Measurements from ENCODE around the gene CCDC50.
A peak's percentile ranks its signal among the peaks of the same experiment; 100 is the strongest.

The CCDC50 gene, protein sequence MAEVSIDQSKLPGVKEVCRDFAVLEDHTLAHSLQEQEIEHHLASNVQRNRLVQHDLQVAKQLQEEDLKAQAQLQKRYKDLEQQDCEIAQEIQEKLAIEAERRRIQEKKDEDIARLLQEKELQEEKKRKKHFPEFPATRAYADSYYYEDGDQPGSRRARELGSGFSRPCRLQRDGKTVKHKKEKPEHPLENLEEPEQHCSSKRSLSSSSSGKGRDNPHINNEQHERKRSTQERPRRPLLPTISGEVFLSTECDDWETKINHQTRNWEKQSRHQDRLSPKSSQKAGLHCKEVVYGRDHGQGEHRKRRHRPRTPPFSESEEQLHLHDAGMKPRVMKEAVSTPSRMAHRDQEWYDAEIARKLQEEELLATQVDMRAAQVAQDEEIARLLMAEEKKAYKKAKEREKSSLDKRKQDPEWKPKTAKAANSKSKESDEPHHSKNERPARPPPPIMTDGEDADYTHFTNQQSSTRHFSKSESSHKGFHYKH

DNA sequence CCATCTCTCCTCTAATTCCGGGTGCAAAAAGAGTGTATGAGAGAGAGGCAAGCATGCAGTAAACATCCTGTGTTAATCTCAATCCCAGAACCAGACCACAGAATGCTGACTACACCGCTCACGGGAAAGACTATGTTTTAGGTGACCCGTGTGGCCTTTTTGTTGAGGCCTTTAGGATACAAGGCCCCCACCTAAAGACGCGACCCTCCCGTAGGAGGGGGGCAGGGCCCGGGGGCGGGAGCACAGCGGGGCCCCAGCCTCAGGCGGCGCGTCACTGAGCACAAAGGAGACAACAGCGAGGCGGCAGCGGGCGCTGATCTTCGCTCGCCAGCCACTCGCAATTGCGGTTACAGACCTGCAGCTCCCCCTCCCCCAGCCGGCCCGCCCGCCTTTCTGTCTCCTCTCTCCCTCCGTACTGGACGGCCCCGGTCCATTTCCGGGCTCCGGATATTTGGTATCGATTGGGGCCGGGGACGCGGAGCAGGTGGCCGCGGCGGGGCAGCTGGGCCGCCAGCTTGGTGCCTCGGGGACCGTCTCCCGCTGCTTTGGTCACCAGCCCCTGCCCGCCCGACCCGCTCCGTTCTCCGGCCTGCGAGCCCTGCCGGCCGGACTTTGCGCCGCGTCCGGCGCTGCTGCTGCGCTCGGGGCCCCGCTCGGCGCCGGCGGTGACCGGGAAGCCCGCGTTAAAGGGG, at the start of gene CCDC50:
TSS of gene CCDC50 (plus strand) at position 433 of the 692 bp plus-strand sequence. CDS start 281 bp downstream, outside the sequence.
- peak in 57 of 58 donors; percentile 19 to 84 (median 70) for DNase-seq

DNA sequence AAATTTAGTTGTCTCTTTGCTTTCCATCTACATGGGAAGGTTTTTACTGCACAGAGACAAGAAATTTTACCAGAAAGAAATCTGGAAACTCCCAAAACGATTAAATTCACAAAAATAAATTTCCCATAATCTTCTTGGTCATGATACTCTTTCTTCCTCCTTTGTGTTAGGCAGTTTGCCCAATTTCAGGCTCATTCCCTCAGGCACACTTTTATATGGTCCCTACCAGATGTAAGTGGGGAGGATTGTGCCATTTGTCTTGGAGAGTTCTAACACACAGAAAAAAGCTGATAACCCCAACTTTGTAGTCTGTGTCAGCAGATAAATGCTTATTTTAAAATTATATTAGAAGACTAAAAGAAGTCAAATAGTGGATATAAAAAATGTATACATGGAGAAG, 49.1 kb upstream of the CCDC50 start:
- no peak for DNase-seq

DNA sequence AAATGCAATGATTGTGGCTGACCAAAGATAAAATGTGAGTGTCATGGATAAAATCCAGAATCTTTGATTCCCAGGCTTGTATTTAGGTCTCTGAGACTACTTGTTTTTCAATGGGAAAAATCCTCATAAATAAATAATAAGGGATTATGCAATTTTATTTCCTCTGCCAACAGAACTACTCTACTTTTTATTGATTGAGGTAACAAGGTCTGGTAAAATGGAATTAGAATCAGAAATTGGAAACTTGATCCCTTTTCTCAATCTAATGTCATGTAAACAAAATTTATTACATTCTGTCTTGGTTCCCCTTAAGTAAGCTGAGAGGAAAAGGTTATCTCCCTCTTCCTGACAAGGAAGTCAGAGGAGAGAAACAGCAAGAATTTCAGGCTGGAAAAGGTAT, 48.3 kb upstream of the CCDC50 start:
- DNase-seq, result no peak

DNA sequence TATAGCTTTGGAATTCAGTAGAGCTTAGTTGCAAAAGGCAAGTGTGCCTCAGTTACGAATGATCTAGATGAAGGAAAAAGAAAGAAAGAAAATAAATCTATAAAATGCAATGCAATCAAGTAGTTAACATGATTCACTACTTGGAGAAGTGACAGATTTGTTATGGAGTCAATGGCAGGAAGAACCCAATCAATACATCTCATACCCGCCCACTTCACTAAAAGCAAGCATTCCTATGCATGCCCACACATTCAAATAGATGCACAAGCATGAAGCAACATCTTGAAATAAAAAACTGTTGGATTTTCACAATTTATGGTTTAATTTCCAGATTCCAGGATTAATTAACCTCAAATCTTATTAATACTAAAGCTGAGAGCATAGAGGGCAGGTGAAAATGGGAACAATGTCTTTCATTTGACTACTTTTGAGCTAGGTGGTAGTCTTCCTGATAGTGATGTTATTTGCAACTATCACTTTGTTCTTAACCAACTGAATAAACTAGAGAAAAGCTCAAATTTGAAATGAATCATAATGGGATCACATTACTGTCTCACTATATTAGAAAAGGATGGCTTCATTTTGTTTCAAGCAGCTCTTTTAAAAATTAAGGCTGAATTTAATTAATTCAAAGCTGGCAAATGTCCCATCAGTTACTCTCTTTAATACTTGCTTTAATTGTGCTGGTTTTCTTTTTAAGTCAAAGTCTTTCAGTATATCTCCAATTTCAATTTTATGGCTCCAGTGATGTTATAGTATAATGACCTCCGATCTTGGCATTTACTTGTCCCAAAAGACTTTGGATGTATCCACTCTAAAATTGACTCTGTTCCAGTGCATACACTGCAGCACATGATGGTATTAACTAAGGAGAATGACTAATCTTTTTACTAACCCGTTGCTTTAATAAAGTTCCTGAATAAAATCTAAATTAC, 46.7 kb upstream of the CCDC50 start:
- no peak for DNase-seq

DNA sequence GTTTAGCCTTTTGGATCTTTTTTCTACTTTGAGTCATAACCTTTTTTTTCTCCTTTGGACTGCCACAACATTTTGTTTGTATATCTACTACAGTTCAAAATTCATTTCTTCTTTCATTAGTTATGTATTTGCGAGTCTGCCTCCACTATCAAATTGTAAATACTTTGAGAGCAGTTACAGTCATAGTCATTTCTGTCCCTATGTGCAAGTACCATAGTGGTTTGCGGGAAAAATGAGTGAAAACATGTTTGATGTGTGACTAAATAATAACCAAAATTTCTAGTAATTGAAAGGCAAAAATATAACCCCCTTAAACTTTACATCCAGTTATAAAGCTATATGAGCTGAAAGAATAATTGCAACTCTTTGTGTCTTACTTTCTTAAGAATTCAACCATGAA, 45.8 kb upstream of the CCDC50 start:
- DNase-seq, result no peak

DNA sequence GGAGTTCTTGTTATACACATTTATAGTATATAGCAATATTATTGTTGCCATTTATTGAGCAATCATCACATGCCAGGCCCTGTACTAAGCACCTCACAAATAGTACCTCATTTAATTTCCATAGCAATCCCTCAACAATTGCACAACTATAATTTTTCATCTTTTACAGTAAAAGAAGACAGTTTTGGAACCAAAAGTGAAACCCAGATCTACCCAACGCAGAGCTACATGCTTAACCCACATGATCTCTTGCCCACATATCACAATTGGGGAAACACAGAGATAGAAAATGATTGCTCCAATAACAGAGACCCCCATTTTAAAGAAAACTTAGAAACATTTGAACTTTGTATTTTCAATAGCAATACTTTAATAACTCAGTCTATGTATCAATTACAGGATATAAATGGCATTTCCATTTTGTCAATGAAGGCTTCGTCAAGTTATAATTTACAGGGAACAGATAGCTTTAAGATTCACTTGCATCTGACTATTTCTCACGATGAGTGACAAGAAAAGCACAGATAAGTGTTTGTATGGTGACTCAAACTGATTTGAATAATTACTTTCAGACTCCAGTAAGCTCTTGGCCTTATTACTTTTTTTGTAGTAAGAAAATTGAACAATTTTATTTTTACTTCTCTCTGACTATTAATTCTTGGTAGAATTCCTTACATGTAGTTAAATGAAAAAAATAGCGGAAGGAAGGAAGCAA, 38.7 kb upstream of the CCDC50 start:
- no peak for DNase-seq

DNA sequence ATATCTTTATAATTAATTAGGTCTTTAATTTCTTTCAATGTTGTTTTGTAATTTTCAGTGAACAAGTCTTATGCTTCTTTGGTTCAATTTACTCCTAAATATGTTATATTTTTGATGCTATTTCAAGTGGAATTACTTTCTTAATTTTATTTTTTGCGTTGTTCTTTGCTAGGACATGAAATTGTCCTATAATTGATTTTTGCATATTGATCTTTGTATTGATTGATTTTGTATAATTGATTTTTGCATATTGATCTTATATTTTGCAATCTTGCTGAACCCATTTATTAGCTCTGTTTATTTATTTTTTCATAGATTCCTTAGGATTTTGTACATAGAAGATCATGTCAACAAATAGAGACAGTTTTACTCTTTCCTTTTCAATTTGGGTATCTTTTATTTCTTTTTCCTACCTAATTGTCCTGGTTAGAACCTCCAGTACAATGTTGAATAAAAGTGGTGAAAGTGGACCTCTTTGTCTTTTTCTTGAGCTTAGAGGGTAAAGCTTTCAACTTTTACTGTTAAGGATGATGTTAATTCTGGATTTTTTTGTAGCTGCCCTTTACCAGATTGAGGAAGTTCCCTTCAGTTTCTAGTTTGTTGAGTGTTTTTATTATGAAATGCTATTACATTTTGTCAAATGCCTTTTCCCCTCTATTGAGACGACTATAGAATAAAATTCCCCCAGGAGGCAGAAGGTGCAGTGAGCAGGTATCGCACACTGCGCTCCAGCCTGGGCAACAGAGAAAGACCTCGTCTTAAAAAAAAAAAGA, 36.8 kb upstream of the CCDC50 start:
- DNase-seq, result no peak

DNA sequence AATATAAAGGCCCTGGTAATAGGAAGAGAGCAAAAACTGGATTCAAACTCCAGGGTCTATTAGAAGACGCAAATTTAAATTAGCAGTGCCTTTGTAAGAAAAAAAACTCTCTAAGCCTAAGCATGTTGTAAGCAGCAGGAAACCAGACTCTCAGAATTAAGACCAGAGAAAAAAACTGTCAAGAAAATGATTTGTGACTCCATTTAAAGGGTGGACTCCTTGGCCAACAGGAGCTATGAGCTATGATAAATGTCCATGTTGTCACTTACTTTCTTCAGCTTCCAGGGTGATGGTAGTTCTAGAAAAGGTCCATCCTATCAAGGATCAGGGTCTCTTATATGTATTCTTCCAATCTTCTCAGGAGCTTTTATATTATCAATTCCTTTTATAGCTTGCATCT, 34.9 kb upstream of the CCDC50 start:
- no peak for DNase-seq

DNA sequence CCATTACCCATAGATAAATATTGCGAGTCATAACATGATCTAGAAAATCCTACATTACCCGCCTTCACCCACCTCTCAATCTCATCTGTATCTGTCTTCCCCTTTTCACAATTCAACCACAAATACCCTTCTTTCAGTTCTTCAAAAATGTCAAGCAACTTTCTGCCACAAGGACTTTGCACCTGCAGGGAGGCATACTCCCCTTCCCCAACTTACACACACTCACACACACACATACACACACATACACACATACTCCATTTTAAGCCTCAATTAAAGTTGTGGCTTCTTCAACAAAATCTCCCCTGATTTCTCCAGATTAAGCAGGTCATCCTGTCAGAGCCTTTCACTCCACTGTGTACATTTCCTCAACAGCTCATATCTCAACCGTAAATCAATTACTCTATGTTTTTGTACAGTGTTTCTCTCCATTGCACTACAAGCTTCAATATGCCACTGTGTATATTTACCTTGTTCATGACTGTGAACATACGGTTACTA, 33.1 kb upstream of the CCDC50 start:
- no peak for DNase-seq

DNA sequence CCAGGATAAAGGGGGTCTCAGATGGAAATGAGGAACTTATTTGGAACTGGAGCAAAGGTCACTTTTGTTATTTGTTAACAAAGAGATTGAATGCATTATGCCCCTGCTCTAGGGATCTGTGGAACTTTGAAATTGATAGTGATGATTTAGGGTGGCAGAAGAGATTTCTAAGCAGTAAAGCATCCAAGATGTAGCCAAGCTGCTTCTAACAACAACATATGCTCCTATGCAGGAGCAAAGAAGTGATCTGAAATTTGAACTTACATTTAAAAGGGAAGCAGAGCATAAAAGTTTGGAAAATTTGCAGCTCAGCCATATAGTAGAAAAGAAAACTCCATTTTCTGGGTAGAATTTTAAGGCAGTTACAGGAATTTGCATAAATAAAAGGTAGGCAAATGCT, 30.3 kb upstream of the CCDC50 start:
- no peak for DNase-seq

DNA sequence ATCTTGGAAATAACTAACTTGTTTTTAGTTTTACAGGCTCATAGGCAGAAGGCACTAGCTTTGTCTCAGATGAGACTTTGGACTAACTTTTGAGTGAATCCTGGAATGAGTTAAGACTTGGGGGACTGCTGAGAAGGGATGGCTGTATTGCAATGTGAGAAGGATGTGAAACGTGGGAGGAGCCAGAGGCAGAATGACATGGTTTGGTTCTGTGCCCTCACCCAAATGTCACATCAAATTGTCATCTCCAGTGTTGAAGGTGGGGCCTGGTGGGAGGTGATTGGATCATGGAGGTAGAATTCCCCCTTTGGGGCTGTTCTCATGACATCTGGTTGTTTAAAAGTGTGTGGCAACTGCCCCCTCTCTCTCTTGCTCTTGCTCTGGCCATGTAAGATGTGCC, 28.8 kb upstream of the CCDC50 start:
- no peak for DNase-seq

DNA sequence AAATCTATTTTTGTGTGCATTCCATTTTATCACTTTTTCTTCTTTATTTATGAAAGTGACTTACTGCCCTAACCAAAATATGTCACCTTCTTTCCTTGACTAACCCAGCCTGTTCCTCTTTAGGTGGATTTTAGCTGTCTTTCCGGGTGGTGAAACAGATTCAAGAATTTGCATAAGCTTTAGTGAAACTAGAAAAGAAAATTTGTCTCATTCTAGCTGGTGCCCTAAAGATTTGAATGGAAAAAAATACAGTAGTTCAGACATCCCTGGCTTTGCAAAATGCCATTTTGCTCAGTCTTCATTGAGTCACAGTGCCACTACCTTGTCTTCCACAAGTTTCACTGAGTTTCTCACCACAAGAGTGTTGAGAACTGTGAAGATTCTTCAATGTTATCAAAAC, 28.2 kb upstream of the CCDC50 start:
- no peak for DNase-seq

DNA sequence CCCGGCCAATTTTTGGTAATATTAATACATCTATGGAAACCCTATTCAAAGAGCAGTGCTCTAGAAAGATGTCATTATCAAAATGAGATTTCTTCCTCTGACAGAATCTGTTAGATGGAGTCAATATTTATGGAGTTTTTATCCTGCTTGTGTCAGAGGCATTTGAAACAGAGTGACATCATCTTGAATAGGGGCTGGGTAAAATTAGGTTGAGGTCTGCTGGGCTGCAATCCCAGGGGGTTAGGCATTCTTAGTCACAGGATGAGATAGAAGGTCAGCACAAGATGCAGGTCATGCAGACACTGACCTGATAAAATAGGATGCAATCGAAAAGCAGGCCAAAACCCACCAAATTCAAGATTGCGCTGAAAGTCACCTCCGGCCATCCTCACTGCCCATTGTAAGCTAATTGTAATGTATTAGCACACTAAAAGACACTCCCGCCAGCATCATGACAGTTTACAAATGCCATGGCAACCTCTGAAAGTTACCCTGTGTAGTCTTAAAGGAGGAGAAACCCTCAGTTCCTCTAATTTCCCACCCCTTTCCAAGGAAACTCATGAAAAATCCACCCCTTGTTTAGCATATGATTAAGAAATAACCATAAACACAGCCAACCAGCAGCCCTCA, 27.3 kb upstream of the CCDC50 start:
- DNase-seq, result no peak

DNA sequence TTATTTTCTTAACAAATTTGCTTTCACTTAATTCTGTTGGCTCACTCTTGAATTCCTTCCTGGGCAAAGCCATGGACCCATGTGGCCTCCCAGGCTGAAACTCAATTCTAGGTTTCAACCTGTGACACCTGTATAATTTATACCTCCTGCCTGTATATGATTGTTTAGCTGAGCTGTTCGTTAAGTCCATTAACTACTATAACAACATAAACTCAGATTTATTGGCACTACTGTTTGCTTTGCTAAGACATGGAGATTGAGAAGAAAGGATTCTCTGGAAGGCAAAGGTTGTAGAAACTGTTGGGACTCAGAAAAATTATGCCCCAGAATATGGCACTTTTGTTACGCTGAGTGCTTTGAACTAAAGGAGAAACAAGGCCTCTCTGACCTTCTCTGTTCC, 26.7 kb upstream of the CCDC50 start:
- no peak for DNase-seq

DNA sequence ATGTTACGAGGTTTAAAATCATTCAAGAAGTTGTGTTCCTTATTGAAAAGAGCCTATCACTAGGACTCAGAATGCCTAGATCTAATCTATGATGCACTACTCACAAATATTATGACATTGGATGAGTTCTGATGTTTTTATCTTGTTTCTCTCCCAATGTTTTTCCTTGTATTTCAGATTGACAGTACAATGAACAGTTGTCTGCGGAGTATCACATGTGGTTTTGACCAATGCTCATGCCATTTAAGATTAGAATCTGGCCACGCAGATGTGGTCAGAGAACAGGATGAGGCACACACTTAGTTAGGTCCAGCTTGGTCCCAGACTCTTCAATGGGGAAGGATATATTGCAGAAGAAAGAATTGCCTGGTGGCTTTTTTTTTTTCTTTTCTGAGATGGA, 25.6 kb upstream of the CCDC50 start:
- peak in 2 of 58 donors; percentile 11 to 19 for DNase-seq

DNA sequence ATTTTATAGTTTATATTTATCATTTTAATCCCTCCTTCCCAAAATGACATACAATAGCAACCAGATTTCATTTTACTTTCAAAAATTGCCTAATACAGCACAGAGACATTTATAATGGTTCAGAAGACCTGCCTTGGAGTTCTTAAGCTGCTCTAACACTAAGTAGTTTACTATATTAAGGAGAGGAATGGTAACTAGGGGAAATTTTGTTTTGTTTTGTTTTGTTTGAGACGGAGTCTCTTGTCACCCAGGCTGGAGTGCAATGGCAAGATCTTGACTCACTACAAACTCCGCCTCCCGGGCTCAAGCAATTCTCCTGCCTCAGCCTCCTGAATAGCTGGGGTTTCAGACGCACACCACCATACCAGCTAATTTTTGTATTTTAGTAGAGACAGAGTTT, 22.8 kb upstream of the CCDC50 start:
- no peak for DNase-seq

DNA sequence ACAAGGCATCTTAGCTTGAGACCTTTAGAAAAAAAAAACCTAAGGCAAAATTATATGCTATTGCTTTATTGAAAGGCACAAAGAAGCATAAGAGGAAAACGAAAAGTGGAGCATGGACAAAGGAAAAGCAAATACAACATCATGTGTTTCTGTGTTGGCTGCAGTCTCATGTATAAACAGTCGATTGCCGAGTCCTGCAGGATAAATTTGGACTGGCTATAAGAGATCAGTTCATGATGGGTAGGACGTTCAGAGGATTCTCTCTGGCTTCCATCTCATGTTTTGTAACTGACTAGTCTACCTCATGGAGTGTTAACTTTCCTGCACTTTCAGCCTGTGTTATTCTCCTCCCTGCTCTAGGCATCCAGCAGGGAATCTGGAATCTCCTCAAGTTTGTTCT, 21.9 kb upstream of the CCDC50 start:
- DNase-seq, result no peak

DNA sequence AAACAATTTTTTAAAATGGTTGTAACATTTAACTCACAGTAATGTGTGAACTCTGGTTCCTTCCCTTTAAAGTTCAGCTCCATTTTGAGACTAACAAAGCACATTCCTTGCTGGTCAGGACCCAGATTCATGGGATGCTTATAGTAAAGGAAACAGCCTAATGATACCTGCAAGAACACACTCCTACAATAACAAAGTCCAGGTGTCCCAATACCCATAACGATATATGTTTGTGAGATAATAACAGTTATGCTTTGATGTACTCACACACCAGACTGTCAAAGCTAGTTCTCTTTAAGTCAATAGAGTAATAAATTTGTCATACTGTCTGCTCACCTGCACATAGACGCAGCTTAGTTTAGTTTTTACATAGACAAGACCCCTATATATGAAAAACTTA, 15.9 kb upstream of the CCDC50 start:
- DNase-seq, result no peak

DNA sequence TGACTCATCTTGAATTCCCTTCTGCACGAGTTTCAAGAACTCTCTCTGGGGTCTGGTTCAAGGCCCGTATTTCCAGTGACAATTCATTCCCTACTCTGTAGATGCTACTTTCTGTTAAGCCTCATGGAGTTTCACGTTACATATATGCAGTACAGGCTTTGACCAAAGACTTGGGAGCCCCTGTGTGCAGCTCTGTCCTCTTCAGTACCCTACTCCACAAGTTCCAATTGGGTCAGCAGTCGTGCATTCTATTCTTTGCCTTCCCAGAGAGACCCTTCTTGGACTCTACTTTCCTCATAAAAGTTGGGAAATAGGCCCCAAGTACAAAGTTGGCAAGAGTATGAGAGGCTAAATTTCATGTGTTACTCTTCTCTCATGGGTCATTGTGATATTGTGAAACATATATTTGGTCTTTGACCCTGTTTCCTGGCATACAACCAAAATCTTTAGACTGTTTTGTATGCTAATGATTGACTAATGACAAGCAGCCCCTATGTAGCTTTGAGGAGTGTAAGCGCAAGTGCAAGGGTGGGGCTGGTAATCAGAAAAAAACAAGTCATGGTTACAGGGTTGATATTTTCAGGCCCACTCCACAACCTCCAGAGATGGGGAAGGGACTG, 15.0 kb upstream of the CCDC50 start:
- DNase-seq, result no peak
